HG03139 (cell line): Measurements from ENCODE around the gene MCOLN2.
"Not testable (repeated sequence)": the region's sequence is repeated elsewhere in the genome, so short reads cannot be mapped to it uniquely, and the experiment has no call there.

Experiments used
- ATAC-seq: cut with Tn5 transposase; IDR thresholded peaks from one replicate; pipeline ENCODE4 v1.9.1; 2021; ENCODE audit not compliant: unreplicated experiment

MCOLN2 gene

DNA sequence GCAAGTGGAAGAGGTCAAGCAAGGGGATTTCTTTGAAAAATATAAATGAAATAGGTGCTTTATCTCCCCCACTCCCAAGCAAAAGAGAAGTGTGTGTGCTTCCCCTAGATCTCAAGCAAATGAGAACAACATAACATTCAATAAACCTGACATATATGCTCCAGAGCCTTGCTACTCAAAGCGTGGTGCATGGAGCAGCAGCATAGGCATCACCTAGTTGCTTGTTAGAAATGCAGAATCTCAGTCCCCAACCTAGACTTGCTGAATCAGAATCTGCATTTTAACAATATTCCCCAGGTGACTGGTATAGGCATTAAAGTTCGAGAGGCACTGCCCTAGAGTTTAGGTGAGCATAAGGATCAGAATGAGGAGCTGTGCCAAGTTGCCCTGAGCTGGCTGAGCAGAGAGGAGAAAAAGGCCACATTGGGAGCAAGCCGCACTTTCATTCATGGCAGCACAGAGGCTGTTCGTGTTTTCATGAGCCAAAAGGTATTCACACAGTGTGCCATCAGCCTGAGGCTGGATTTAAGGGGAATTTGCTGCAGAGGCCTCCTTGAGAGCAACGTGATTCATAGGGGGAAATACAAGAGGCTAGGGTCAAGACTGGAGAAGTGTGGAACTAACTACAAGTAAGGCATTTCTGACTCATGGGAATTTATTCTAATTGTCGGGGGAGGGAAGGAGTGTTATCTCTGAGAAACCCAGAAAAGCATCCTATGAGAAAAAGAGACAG lies 89.7 kb downstream of the MCOLN2 start:
- ATAC-seq, result no peak

DNA sequence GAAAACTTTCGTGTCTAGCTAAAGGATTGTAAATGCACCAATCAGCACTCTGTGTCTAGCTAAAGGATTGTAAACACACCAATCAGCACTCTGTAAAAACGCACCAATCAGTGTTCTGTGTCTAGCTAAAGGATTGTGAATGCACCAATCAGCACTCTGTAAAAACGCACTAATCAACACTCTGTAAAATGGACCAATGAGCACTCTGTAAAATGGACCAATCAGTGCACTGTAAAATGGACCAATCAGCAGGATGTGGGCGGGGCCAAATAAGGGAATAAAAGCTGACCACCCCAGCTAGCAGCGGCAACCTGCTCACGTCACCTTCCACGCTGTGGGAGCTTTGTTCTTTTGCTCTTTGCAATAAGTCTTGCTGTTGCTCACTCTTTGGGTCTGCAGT lies 94.2 kb downstream of the MCOLN2 start:
- not testable (repeated sequence) for ATAC-seq

DNA sequence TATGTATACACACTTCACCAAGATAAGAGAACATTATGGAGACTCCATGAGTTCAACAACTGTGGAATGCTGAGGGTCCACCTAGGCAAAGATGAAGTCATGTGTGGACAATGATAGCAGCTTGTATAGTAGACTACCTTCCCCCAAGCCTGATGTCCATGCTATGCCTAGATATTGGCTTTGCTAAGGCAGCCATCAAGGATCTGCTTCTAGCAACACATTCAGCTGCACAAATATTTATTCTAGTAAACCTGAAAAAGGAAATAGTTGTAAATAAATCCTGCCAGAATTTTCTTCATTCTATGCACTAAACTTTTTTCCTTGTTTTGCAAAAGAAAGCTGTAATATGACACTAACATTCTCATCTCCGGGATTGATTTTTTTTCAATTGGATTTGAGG lies 96.9 kb downstream of the MCOLN2 start:
- ATAC-seq, result no peak

DNA sequence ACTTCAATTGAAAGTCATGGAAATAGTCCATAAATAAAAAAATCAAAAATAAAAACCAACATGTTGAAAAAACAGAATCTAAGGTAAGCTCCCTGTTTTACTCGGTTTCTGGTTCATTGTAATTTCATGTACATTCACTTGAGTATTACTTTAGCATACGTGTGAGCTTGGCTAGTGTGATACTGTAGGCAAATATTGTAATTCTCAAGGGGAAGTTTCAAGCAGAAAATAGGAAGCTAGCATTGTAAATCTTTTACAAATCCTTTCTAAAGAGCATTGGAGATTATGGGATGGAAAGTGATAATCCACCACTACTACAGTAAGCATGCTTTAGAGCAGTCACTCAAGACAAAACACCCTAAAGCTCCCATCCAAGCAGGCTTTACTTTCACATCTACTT lies 100.6 kb downstream of the MCOLN2 start:
- no peak for ATAC-seq

DNA sequence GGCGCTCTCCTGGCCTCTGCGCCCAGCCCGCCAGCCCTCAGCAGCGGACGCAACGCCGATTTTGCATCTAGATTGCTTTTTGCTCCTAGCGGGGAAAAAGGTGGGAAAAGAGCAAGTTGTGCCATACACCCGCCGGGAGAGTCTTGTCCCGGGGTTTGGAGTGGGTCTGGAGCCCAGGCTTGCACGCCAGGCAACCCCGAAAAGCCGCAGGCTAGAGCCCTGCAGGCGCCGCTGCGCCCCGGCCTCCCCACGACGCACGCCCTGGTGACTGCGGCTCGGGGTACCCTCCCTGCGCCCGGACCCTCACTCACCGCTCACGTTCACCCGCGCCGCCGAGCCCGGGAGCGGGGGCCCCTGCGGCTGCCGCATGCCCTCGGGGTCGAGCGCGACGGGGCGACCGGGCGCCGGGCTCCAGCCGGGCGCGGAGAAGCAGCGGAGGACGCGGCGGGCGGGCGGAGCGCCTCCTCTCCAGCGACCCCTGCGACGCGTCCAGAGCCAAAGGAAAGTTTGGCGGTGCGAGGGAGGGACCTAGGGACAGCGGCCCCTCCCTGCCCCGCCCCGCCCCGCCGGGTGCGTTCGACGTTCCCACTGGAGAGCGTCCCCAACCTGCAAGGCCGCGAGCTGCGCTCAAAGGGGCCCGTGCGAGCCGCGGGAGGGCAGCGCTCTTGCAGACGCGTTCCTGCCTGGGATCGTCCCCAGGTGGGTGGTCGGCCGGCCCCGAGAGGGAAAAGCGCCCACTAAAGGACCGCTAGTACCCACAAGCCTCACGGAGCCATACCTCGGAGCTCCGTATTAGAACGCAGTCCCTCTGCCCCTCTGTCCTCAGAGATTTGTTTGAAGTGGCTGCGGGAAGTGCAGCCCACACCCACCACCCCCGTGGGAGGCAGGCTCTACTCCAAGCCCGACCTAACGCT lies 104.0 kb downstream of the MCOLN2 start, which contains the start of gene LPAR3:
LPAR3 (minus strand) TSS at position 502 of the 914 bp plus-strand sequence. CDS start 27,086 bp downstream, outside the sequence.
- ATAC-seq, result no peak

DNA sequence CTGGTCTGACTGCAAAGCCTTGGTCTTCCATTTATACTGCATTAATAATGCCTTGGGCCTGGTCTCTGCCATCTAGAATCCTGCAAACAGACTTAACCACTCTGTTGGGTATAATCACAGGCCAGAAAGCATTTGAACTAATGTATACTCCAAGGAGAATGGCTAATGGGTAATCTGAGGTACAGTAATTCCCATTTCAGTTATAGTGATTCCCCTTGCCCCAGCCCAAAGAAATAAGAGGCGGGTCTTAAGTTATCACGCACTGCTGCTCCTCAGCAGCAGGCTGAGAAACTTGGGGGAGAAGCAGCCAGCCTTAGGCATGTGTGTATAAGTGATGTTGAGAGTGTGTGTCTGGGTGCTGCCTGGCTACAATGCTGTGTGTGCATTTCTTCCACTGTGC lies 106.3 kb downstream of the MCOLN2 start:
- no peak for ATAC-seq

DNA sequence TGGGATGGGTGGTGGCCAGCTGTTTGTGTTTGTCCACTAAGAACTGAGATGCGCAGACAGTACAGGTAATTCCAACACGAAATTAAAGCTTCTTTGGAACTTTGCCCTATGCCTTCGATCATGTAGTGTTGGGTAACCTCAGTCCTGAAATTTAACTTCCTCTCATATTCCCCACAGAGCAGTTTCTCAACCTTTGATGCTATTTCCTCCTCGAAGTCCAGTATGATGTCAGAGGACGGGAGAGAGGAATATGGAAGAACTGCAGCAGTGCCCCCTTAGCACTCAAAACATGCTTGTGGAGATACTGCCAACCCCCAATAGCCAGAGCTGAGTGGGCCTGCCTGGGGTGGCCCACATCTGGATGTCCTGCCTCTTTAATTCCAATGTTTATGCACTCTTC lies 107.5 kb downstream of the MCOLN2 start:
- no peak for ATAC-seq

DNA sequence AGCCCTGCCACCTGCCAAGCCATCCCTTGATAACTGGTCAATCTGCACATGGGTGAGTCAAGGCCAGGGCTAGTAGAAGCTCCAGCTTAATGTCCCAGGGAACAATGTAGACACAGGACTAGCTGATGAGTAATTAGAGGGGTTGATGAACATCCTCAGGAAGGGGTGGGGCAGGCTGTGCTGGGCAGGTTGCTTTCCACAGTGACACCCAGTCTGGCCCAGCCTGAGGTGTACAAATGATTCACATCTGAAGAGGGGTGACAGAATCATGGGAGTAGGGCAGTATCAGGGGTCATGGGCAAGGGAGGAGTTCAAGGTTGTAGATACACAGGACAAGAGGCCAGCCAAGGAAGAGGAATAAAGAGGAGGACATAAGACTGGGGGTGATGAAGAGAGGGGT lies 108.2 kb downstream of the MCOLN2 start:
- no peak for ATAC-seq

DNA sequence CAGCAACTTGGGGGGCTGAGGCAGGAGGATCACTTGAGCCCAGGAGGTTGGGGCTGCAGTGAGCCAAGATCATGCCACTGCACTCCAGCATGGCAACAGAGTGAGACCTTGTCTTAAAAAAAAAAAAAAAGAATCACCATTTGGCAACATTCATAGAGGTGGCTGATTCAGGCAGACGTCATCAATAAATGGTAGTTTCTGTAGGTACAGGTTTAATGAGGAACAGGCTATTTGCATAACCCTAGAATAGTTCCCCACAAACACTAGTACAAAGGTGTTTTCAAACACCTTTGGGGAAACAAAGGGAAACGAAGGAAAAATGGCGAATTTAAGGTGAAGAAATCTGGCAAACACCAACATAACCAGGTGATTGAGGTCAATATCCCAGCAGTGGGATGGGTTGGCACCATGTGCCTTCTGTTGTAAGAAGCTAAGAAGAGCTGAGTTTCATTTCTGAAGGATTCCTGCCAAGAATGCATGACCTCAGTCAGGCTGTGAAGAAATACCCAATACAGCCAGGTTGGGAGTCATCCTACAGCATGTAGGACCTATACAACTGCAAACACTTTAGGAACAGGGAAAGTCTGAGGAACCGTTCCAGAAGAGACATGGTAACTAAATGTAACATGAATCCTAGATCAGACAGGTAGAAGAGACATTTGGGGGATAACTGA lies 109.5 kb downstream of the MCOLN2 start:
- ATAC-seq, result no peak

DNA sequence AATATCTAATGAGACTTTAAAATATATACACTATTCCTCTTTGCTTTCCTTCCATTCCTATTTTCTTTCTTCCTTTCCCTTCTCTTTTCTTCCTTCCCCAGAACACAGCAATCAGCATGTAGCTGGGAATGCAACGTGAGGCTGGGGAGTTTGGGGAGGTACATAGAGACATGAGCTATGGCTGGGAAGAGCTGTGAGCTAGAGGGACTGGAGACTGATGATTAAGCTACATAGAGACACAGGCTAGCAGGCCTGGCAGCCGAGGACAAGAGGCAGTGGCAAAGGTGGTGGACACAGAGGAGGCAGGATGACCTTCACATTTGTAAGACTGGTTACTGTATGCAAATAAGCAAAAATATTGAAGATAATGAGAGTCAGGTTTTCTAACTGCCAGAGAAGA lies 111.4 kb downstream of the MCOLN2 start:
- ATAC-seq, result no peak

DNA sequence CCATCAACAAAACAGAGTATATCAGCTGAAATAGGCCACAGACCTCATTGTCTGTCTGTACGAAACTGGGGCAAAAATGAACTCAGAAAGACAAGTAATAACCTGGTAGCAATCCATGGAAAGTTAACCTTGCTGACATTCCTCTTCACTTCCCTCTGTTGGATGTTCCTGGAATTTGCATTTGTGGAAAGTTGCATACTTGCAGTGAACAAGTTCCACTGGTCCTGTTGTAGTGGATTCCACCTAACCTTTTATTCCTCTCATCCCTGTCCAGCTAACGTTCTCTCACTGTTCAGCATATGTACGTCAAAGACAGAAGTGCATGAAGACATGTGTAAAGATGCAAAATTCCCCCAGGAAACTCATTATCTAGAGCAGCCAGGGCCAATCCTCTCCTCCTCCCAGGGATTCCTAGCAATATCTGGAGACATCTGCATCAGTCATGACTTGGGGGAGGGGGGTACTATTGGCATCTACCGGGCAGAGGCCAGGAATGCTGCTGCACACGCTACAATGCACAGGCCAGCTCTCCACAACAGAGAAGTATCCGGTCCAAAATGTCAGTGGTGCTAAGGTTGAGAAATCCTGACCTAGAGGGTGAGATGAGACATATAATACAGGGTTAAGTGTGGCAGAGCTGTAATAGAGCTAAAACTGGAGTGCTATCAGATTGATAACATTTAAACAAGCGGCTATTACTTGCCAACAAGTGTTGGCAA lies 112.1 kb downstream of the MCOLN2 start:
- no peak for ATAC-seq

DNA sequence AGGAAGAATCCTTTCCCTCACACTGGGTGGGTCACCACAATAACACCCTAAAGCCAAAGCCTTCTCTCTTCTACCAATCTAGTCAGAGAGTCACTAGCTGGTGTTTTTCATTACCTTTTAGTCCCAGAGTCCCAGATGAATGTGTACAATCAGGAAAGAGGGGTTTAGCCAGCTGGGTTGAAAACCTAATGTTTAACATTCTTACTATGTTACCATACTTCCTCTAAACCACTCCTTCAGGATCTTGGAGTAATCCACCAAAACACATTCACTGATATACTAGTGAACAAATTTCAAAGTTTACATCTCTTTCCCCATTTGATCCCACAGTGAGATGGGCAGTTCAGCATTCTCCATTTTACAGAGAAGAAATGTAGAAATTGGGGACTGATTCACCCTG lies 113.6 kb downstream of the MCOLN2 start:
- ATAC-seq, result no peak

DNA sequence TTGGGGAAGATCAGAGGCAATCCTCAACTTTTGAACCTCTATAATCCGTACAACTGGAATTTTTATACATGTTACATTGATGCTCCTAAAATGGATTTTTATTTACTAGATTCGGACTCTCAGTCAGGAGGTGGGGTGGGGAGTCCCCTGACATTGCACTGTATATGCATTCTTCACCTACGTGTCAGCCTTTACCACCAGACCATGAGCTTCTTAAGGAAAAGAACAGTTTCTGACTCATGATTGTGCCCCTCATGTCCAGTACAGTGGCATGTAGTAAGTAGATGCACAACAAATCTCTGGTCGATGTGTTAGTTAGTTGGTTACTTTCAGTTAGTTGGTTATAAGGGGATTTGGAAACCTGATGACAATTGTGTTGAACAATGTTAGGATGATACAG lies 119.3 kb downstream of the MCOLN2 start:
- ATAC-seq, result no peak

DNA sequence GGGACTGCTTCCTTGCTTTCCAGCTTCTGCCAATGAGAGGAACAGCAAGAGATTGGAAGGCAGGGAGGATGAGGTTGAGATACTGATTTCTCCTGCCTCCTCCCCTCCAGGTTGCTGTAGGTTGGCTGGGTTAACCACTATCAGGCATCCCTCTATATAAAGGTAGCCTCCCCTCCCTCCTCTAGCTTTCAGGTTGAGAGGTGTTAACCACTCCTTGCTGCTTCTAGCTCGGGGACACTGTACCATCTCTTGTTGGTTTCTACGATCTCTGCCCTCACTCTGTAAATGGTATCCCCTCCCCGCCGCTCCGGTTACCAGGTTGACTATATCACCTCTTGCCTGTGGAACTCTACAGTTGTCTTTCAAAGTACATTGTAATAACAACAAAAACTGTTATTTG lies 120.6 kb downstream of the MCOLN2 start:
- ATAC-seq, result no peak
